Measurements from ENCODE around the gene TMEM270. TPM values are rescaled to one million over a fixed set of nuclear protein-coding genes. Genes with fewer than 3 reads are reported as not detected.
"Not testable (repeated sequence)": the region's sequence is repeated elsewhere in the genome, so short reads cannot be mapped to it uniquely, and the experiment has no call there.

Gene TMEM270
- polyA plus RNA-seq, 4 donors: not detected

GRCh38 chr7:73831834-73832651 lies 28.9 kb upstream of the TMEM270 start:
- no peak for DNase-seq (ENCODE audit: low read depth in 4 of 4, low spot score in 2 of 4)

GRCh38 chr7:73832806-73833205 lies 28.2 kb upstream of the TMEM270 start:
- no peak for DNase-seq (ENCODE audit: low read depth in 4 of 4, low spot score in 2 of 4)

GRCh38 chr7:73833251-73833919 lies 27.6 kb upstream of the TMEM270 start:
- DNase-seq (ENCODE audit: low read depth in 4 of 4, low spot score in 2 of 4): no peak

- DNase-seq (ENCODE audit: low read depth in 4 of 4, low spot score in 2 of 4): no peak
These were observed 26.2 kb upstream of the TMEM270 start for GRCh38 chr7:73834626-73835191.

GRCh38 chr7:73837167-73837566 lies 23.8 kb upstream of the TMEM270 start:
- DNase-seq (ENCODE audit: low read depth in 4 of 4, low spot score in 2 of 4): not testable (repeated sequence)

- DNase-seq (ENCODE audit: low read depth in 4 of 4, low spot score in 2 of 4): no peak
These were observed 22.3 kb upstream of the TMEM270 start for GRCh38 chr7:73838642-73839041.

- no peak for DNase-seq (ENCODE audit: low read depth in 4 of 4, low spot score in 2 of 4)
These were observed 21.7 kb upstream of the TMEM270 start for GRCh38 chr7:73839290-73839689.

- DNase-seq (ENCODE audit: low read depth in 4 of 4, low spot score in 2 of 4): no peak
These were observed 20.9 kb upstream of the TMEM270 start for GRCh38 chr7:73839743-73840714.

- DNase-seq (ENCODE audit: low read depth in 4 of 4, low spot score in 2 of 4): no peak
These were observed 20.1 kb upstream of the TMEM270 start for GRCh38 chr7:73840715-73841379.

GRCh38 chr7:73841689-73842066 lies 19.3 kb upstream of the TMEM270 start:
- DNase-seq (ENCODE audit: low read depth in 4 of 4, low spot score in 2 of 4): no peak

GRCh38 chr7:73842067-73842976 lies 18.6 kb upstream of the TMEM270 start, which contains the start of gene METTL27:
Gene METTL27 (minus strand): TSS chr7:73842516. CDS start chr7:73842140, 376 bp downstream.
- peak in 2 of 4 donors; percentile 83 to 92 for DNase-seq (ENCODE audit: low read depth in 4 of 4, low spot score in 2 of 4)

GRCh38 chr7:73844131-73844547 lies 16.8 kb upstream of the TMEM270 start:
- no peak for DNase-seq (ENCODE audit: low read depth in 4 of 4, low spot score in 2 of 4)

- DNase-seq (ENCODE audit: low read depth in 4 of 4, low spot score in 2 of 4): no peak
These were observed 16.0 kb upstream of the TMEM270 start for GRCh38 chr7:73844848-73845460.

GRCh38 chr7:73845701-73846195 lies 15.2 kb upstream of the TMEM270 start:
- not testable (repeated sequence) for DNase-seq (ENCODE audit: low read depth in 4 of 4, low spot score in 2 of 4)

GRCh38 chr7:73847941-73848723 lies 12.8 kb upstream of the TMEM270 start:
- DNase-seq (ENCODE audit: low read depth in 4 of 4, low spot score in 2 of 4): no peak

GRCh38 chr7:73850781-73851207 lies 10.2 kb upstream of the TMEM270 start:
- no peak for DNase-seq (ENCODE audit: low read depth in 4 of 4, low spot score in 2 of 4)
